Measurements from ENCODE around the gene ZBTB48.

DNA sequence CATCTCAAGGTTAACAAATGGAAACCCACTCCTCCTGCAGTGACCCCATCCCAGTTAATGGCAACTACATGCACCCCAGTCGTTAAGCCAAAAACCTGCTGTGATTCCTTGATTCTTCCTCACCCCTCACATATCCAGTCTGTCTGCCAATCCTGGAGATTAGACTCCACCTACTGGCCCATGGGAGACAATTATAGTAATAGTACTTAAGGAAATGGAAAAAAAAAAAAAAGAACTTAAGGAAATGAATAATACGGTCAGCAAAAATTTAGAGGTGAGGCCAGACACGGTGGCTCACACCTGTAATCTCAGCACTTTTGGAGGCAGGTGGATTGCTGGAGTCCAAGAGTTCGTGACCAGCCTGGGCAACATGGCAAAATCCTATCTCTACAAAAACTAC is 32.5 kb upstream of the ZBTB48 start:
- TF ChIP-seq YY1 (IDR thresholded peaks at IDR 0.05; ENCODE audit: insufficient read depth, insufficient read length) (no peak), SUZ12 (IDR thresholded peaks at IDR 0.05; ENCODE audit: extremely low read depth, insufficient read depth, insufficient read length) (no peak), ZNF274 (IDR thresholded peaks at IDR 0.05; ENCODE audit: low read depth, low read length) (no peak)
